ENCODE measurements around the gene STAG1. TPM values are rescaled to one million over a fixed set of nuclear protein-coding genes. Genes with fewer than 3 reads are reported as not detected.
"Not testable (repeated sequence)": the region's sequence is repeated elsewhere in the genome, so short reads cannot be mapped to it uniquely, and the experiment has no call there.

STAG1 gene
- total RNA-seq, 1 donor from 2014 or later = 57.1 TPM

DNA sequence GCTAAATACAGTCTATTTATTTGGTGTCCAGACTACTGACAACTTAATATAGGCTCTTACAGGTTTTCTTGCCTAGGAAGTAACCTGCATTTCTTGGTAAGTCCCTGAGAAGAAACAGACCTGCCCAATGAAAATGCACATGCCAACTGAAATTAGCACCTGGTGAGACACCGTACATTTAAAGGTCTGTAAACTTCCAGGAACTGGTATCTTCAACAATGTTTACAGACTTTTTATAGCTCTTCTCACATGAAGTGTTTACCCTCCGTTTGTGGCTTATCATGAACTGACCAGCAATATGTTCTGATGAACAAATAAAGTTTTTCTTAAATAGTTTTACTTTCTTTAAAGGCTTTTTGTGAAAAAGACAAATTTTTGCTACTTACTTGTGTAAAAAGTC is 408.7 kb downstream of the STAG1 start:
- TF ChIP-seq, protein P1, sequence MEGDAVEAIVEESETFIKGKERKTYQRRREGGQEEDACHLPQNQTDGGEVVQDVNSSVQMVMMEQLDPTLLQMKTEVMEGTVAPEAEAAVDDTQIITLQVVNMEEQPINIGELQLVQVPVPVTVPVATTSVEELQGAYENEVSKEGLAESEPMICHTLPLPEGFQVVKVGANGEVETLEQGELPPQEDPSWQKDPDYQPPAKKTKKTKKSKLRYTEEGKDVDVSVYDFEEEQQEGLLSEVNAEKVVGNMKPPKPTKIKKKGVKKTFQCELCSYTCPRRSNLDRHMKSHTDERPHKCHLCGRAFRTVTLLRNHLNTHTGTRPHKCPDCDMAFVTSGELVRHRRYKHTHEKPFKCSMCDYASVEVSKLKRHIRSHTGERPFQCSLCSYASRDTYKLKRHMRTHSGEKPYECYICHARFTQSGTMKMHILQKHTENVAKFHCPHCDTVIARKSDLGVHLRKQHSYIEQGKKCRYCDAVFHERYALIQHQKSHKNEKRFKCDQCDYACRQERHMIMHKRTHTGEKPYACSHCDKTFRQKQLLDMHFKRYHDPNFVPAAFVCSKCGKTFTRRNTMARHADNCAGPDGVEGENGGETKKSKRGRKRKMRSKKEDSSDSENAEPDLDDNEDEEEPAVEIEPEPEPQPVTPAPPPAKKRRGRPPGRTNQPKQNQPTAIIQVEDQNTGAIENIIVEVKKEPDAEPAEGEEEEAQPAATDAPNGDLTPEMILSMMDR (IDR thresholded peaks at IDR 0.05) = no peak
- Mint-ChIP-seq H3K36me3 (ENCODE audit: low read depth) (peaks cover 67% of the 10 kb centered on the region), H3K9me3 (no peaks in the 10 kb centered on the region), H3K4me3 (no peak overlapping the region), H3K4me1 (no peaks in the 10 kb centered on the region), H3K27ac (no peak overlapping the region), H3K27me3 (no peaks in the 10 kb centered on the region)
- POLR2A ChIA-PET = no interaction called here
- intact Hi-C loops (cut with micrococcal nuclease) = no loop called here
- DNase-seq (no peak), ATAC-seq (ENCODE audit: low read depth) (no peak)
- CTCF ChIA-PET = interaction anchor here (1.5 kb wide), 1 partner anchor 409 kb away, joined by 4 read pairs; the partner anchor contains the start of gene STAG1

DNA sequence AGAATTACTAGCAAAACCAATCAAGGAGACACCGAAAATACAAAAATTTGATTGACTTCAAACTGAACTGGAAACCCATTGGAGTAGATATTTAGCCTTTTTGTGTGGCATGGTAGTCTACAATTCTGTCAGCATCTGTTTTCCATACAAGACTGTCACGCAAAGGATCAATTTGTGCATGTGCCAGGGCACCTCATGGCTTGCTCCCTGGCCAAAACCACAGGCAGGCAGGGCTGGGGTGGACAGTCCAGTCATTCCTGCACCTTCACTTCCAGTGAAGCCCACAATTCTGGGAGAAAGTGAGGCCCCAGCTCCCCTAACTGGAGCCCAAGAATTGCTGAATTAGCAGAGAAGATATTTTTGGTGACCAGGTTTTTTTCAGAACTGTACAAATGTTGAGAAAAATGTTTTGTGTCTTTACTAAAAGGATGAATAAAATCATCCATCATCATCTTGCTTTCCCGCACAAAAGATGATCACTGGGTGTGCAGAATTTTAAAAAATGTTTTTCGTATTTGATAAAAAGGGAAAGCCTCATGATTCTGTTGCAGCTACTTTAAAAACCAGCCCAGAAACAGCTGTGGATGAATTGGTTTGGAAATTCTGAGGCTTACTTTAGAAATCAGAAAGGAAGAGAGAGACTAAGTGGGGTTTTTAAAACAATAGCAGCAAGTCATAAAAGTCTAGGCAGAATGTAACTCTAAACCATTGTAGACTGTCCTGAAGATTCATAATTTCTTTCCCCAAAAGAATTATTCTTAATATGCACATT is 415.7 kb downstream of the STAG1 start:
- ChIA-PET POLR2A (interaction anchor here (0.6 kb wide), 1 partner anchor 134 kb away, joined by 4 read pairs; no protein-coding TSS in a partner anchor), CTCF (no interaction called here)
- Mint-ChIP-seq H3K27me3 (no peaks in the 10 kb centered on the region), H3K36me3 (ENCODE audit: low read depth) (peaks cover 87% of the 10 kb centered on the region), H3K27ac (no peak overlapping the region), H3K4me3 (no peak overlapping the region), H3K4me1 (no peaks in the 10 kb centered on the region), H3K9me3 (no peaks in the 10 kb centered on the region)
- ATAC-seq (ENCODE audit: low read depth) = no peak
- intact Hi-C loops (cut with micrococcal nuclease) = loop anchor here (5.0 kb wide), 1 partner anchor 259 kb away; no protein-coding TSS in a partner anchor
- TF ChIP-seq, protein P1 (IDR thresholded peaks at IDR 0.05) = no peak
- DNase-seq = no peak

DNA sequence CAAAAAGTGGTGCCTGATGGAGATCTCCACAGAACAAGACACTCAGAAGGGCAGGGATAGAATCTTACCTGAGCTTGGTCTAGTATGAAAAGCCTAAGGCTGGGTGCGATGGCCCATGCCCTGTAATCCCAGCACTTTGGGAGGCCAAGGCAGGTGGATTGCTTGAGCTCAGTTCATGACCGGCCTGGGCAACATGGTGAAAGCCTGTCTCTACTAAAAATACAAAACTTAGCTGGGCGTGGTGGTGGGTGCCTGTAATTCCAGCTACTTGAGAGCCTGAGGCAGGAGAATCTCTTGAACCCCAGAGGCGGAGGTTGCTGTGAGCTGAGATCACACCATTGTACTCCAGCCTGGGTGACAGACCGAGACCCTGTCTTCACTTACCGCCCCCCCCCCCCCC is 417.5 kb downstream of the STAG1 start:
- H3K9me3 Mint-ChIP-seq; H3K4me1 Mint-ChIP-seq; H3K27me3 Mint-ChIP-seq; POLR2A ChIA-PET; H3K27ac Mint-ChIP-seq; H3K4me3 Mint-ChIP-seq; ATAC-seq (ENCODE audit: low read depth); DNase-seq: not testable (repeated sequence)
- intact Hi-C loops (cut with micrococcal nuclease) = loop anchor here (5.0 kb wide), 2 partner anchors 137 to 257 kb away; partner anchors contain the start of gene MSL2
- CTCF ChIA-PET = interaction anchor here (1.0 to 1.4 kb wide), 2 partner anchors 256 to 257 kb away, joined by 3 read pairs; no protein-coding TSS in a partner anchor
- H3K36me3 Mint-ChIP-seq (ENCODE audit: low read depth) = peaks cover 74% of the 10 kb centered on the region

DNA sequence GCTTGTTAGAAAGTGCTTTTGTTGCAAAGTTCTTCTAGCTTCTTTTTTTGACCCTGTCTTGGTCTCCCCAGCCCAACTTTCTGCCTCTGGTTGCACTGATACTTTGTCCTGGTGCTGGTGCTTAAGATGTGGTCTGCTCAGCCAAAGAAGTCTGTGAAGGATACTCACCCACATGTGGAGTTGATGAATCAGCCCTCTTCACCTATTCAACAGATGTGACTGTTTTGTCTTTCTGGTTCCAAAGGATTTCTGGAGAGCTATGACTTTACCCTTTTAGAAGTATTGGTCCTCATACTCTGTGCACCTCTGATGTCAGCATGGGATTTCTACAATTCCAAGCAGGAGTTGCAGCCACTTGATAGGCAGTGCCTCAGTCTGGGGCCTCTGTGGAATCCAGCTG is 418.0 kb downstream of the STAG1 start:
- TF ChIP-seq, protein P1 (IDR thresholded peaks at IDR 0.05) = no peak
- Mint-ChIP-seq H3K9me3 (no peaks in the 10 kb centered on the region), H3K4me1 (no peaks in the 10 kb centered on the region), H3K27ac (peak overlapping the region; percentile 14), H3K4me3 (no peak overlapping the region), H3K27me3 (no peaks in the 10 kb centered on the region), H3K36me3 (ENCODE audit: low read depth) (peaks cover 76% of the 10 kb centered on the region)
- no peak for DNase-seq
- no peak for ATAC-seq (ENCODE audit: low read depth)
- POLR2A ChIA-PET = no interaction called here
- CTCF ChIA-PET = interaction anchor here (1.0 to 1.4 kb wide), 3 partner anchors 255 to 680 kb away, joined by 3 read pairs; no protein-coding TSS in a partner anchor
- intact Hi-C loops (cut with micrococcal nuclease) = loop anchor here (5.0 kb wide), 1 partner anchor 137 kb away; the partner anchor contains the start of gene MSL2

DNA sequence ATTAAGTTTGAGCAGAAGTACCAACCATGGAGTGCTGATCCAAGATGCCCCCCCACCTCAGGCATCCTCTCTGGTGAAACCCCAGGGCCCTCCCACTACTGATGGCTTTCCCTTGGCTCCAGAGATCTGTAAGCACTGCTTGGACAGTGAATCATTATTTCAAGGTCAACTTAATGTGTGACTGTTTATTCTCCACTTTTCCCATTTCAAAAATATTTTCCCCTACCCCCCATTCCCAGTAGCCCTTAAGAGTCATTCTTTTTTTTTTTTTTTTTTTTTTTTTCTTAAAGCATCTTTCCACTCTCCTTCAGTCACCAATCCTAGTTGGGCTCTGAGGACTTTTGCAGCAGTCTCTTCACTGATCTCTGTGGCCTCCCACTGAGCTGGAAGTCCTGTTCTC is 419.4 kb downstream of the STAG1 start:
- ATAC-seq (ENCODE audit: low read depth) (no peak), DNase-seq (no peak)
- POLR2A ChIA-PET = interaction anchor here (0.7 kb wide), 1 partner anchor 18 kb away, joined by 4 read pairs; no protein-coding TSS in a partner anchor
- Mint-ChIP-seq H3K27me3 (no peaks in the 10 kb centered on the region), H3K4me3 (no peak overlapping the region), H3K9me3 (no peaks in the 10 kb centered on the region), H3K27ac (no peak overlapping the region), H3K4me1 (no peaks in the 10 kb centered on the region), H3K36me3 (ENCODE audit: low read depth) (peaks cover 78% of the 10 kb centered on the region)
- CTCF ChIA-PET = no interaction called here
- intact Hi-C loops (cut with micrococcal nuclease) = loop anchor here (5.0 kb wide), 1 partner anchor 135 kb away; the partner anchor contains the start of gene MSL2
- TF ChIP-seq, protein P1 (IDR thresholded peaks at IDR 0.05) = no peak

All from activated B cell treated with CpG ODN at 0.5 μM for 24 hours (primary cell).